GM18498 (cell line): ENCODE results near the gene CCNT1.
"Not testable (repeated sequence)": the region's sequence is repeated elsewhere in the genome, so short reads cannot be mapped to it uniquely, and the experiment has no call there.

Source experiments
- ATAC-seq: cut with Tn5 transposase; IDR thresholded peaks from one replicate; pipeline ENCODE4 v1.9.1; 2021; ENCODE audit warnings: mild to moderate bottlenecking, moderate library complexity; ENCODE audit not compliant: unreplicated experiment

The CCNT1 gene

DNA sequence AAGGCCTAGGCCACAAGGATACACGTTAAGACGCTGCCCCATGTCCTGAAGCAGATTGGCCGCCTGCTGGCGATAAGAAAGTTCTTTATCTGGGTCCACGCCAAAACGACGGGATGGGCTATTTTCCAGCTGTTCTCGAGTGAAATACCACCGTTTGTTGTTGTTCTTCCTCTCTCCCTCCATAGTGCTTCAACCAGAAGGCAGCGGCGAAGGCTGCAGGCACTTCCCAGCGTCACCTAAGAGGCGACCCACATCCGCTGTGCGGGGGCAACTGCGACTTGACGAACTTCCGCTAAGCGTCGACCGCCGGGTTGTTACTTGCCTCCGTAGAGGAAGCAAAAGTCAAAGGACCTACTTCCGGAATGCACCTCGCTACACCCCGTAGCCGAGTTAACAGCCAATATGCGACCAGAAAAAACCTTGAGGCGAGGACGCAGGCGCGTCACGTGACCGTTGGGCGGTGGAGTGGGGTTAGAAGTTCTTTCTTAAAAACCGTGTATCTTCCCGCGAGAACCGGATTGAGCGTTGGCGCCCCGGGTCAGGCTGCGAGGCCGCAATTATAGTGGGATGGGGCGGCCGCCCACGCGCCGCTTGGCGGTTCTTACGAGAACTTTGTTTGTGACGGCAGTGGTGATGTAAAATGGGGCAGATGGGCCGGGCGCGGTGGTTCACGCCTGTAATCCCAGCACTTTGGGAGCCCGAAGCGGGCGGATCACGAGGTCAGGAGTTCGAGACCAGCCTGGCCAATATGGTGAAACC, at the start of gene CCNT1:
CCNT1 (minus strand) TSS at position 215 of the 759 bp plus-strand sequence; CDS start at position 183, 32 bp downstream.
- ATAC-seq, result peak; percentile 97

GRCh38 chr12:48765753-48766162, 49.3 kb upstream of the CCNT1 start:
- ATAC-seq, result no peak

DNA sequence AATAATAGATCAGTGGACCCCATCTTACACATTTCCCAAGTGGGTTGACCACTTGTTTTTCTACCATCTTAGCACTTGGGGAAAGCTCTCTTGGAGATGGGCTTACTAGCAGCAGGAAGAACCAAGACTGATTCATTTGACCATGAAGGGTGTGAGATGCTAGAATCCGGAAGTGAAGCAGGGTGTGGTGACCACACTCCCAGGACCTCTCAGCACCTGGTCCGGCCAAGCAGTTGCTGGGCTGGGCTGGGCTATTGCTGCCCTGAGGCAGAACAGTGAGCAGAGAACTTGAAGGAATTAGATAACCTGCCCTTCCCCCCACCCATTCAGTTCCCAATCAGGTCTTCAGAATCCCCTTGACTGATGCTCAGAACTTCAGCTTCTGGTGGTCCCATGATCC, 48.0 kb upstream of the CCNT1 start:
- ATAC-seq, result no peak

GRCh38 chr12:48758737-48759136, 42.2 kb upstream of the CCNT1 start:
- no peak for ATAC-seq

GRCh38 chr12:48758186-48758585, 41.7 kb upstream of the CCNT1 start:
- ATAC-seq, result no peak

DNA sequence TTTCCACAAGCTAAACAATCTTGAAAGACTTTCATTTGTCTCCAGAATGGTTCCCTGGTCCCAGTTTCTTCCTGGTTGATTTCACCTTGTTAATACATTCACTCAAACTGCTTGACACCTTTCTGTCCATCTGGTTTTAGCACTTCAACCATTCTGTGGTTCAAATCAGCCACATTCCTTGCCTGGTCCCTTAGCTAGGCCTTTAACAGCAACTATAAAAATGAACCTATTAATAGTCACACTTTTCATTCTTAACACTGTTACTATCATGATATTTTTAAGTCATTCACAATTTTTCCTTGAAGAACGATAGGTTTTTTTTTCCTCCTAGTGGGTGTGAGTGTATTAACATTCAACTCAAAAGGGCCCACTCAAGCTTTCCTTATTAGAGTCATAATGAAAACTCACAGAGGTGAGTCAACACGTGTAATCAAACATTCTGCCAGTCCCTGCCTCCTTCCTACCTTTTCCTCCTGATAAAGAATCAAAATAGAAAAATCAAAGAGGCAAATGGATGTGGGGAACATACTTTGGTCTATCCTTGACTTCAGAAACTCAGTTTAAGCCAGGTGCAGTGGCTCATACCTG, 34.4 kb upstream of the CCNT1 start:
- no peak for ATAC-seq

DNA sequence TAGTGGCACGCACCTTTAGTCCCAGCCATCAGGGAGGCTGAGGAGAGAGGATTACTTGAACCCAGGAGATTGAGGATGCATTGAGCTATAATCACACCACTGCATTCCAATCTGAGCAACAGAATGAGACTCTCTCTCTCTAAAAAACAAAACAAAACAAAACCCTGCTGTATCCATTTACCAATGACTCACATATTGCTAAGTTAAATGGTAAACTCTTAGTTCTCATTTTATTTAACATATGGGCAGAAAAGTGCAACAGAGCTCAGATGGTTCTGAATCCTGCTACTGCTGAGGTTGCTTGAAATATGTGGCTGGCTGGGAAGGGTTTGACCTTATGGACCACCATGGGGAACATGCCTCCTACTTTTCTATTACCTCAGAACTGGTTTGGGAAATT, 33.7 kb upstream of the CCNT1 start:
- ATAC-seq, result no peak

DNA sequence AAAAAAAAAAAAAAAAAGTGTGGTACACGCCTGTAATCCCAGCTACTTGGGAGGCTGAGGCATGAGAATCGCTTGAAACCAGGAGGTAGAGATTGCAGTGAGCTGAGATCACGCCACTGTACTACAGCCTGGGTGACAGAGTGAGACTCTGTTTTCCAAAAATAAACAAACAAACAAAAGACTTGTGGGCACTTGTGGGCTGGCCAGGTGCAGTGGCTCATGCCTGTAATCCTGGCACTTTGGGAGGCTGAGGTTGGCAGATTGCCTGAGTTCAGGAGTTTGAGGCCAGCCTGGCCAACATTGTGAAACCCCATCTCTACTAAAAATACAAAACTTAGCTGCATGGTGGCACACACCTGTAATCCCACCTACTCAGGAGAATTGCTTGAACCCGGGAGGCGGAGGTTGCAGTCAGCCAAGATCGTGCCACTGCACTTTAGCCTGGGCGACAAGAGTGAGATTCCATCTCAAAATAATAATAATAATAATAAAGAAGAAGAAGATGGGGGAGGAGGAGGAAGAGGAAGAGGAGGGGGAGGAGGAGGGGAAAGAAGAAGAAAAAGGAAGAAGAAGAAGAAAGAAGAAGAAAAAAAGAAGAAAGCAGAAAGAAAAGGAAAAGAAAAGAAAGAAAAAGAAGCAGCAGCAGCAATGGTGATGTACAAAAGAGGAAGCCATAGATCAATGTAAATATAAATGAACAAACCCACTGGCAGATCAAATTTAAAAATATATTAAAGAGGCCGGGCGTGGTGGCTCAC, 27.9 kb upstream of the CCNT1 start:
- no peak for ATAC-seq

DNA sequence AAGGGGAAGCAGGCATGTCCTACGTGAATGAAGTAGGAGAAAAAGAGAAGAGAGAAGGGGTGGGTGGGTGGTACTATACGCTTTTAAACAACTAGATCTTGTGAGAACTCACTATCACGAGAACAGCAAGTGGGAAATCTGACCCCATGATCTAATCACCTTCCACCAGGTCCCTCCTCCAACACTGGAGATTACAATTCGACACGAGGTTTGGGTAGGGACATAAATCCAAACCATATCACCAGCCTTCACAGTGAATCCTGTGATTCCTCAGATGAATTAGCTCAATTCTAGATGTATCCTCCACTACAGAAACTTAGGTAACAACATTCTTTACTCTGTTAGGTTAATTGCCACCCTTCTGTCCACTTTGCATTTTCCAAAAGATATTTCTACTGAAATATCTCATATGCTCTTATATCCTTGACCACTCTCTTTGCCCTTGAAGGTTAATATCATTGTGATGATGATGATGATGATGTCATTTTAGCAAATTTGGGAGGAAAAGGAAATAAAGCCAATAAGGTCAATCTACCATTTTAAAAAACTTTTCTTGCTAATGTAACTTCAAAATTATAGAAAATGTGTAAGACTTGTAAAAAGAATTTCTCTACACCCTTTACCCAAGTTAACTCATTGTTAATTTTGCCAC, 23.2 kb upstream of the CCNT1 start:
- no peak for ATAC-seq

- ATAC-seq, result no peak
Observed at GRCh38 chr12:48736456-48736855, 19.9 kb upstream of the CCNT1 start.

- ATAC-seq, result no peak
Observed at GRCh38 chr12:48728807-48729206, 12.3 kb upstream of the CCNT1 start.

GRCh38 chr12:48720737-48721136, 4.2 kb upstream of the CCNT1 start:
- not testable (repeated sequence) for ATAC-seq

GRCh38 chr12:48720171-48720570, 3.7 kb upstream of the CCNT1 start:
- not testable (repeated sequence) for ATAC-seq

DNA sequence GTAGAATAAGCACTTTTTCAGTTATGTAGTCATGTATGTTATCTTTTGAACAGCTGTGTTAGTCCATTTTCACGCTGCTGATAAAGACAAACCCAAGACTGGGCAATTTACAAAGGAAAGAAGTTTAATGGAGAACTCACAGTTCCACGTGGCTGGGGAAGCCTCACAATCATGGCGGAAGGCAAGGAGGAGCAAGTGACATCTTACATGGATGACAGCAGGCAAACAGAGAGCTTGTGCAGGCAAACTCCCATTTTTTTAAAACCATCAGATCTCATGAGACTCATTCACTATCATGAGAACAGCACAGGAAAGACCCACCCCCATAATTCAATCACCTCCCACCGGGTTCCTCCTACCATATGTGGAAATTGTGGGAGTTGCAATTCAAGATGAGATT, 2.5 kb upstream of the CCNT1 start:
- not testable (repeated sequence) for ATAC-seq

DNA sequence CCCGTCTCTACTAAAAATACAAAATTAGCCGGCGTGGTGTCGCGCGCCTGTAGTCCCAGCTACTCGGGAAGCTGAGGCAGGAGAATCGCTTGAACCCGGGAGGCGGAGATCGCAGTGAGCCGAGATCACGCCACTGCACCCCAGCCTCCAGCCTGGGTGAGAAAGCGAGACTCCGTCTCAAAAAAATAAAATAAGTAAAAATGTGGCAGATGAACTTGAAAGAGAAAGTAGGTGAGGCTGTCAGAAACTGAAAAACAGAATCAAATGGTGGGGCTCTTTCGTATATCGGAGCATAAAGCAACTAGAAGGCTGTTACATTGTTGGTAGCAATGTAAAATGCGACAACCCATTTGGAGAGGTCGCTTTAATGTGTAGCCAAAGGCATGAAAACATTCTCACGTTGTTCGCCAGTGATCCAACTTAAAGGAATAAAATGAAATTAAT, 767 bp upstream of the CCNT1 start:
- peak; percentile 6 for ATAC-seq

DNA sequence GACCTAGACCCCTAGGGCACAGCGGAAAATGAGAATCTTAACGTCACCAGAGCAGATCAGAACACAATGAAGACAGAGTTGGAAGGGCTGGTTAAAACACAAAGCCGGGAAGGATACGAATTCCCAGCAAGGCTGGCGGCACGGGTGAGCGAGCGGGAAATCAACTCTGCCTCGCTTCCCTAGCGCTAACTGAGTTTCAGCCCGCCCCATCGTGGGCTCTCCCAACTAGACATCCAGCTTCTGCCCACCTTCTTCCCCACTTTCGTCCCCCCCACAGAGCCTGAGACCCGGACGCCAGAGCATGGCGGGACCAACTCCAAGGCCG, 377 bp downstream of the CCNT1 start:
- no peak for ATAC-seq

- no peak for ATAC-seq
Observed at GRCh38 chr12:48712209-48712608, 4.3 kb downstream of the CCNT1 start.

GRCh38 chr12:48698822-48699221, 17.7 kb downstream of the CCNT1 start:
- not testable (repeated sequence) for ATAC-seq

DNA sequence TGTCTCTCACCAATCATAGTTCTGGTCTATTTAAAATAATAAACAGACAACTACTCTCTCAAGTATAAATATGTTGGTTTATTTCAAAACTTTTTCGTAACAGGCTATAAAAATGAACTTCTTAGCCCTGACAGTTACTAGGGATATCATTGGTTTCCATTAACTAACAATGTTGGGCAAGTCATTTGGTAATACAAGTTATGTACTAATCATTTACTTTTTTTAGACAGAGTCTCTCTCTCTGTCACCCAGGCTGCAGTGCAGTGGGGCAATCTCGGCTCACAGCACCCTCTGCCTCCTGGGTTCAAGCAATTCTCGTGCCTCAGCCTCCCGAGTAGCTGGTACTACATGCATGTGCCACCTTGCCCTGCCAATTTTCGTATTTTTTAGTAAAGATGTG, 19.9 kb downstream of the CCNT1 start:
- ATAC-seq, result no peak

DNA sequence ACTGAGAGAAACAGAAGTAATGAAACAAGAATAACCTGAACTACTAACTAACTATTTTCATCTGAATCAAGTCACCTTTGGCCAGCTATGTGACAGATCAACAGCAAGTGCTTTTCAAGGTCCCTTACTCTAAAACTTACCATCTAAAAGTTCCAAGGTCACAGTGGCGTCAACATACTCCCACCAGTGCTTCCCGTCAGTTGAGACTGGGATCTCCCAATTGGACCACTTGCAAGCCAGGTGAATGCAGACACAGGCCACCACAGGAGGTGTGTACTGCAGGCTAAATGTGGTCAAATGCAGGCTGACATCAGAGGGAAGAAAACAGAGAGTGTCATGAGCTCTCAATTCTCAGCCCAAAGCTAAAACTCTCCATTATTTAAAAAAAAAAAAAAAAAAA, 20.6 kb downstream of the CCNT1 start:
- no peak for ATAC-seq

- ATAC-seq, result no peak
Observed at GRCh38 chr12:48694038-48694437, 22.5 kb downstream of the CCNT1 start.
